Loucy (cell line): ENCODE data around the gene KRT35.

ENCODE experiments used
- H2AFZ ChIP-seq: fragments of 200-600 bp; sonication (generic); 2 replicates; pipeline ENCODE4 v1.6.0; 2016; ENCODE audit warnings: antibody characterized with exemption, mild to moderate bottlenecking, low read length, moderate library complexity
- H3F3A ChIP-seq: fragments of 200-600 bp; 2 replicates; pipeline ENCODE4 v1.6.0; 2016; ENCODE audit warnings: antibody characterized with exemption, low read depth, mild to moderate bottlenecking
- H3K27me3 ChIP-seq: fragments of 200-600 bp; sonication (generic); 2 replicates; pipeline ENCODE4 v1.6.1; 2014; ENCODE audit warnings: low read length, mild to moderate bottlenecking; ENCODE audit not compliant: insufficient read depth, poor library complexity, severe bottlenecking
- H3K36me3 ChIP-seq: fragments of 200-600 bp; sonication (generic); 2 replicates; pipeline ENCODE4 v1.6.1; 2016; ENCODE audit warnings: low read length; ENCODE audit not compliant: insufficient read depth
- H3K4me1 ChIP-seq: fragments of 200-600 bp; sonication (generic); 2 replicates; pipeline ENCODE4 v1.5.1; 2014; ENCODE audit warnings: low read length, mild to moderate bottlenecking; ENCODE audit not compliant: insufficient read depth, poor library complexity, severe bottlenecking
- H3K4me2 ChIP-seq: fragments of 200-600 bp; sonication (generic); 2 replicates; pipeline ENCODE4 v1.6.0; 2014; ENCODE audit warnings: antibody characterized with exemption, low read length, low read depth, mild to moderate bottlenecking; ENCODE audit not compliant: poor library complexity, severe bottlenecking
- H3K4me3 ChIP-seq: fragments of 200-600 bp; sonication (generic); 2 replicates; pipeline ENCODE4 v1.5.1; 2014; ENCODE audit warnings: low read length, mild to moderate bottlenecking, mixed read lengths; ENCODE audit not compliant: poor library complexity, severe bottlenecking
- H3K79me2 ChIP-seq: fragments of 200-600 bp; sonication (generic); 2 replicates; pipeline ENCODE4 v1.6.1; 2014; ENCODE audit warnings: low read length; ENCODE audit not compliant: insufficient read depth
- H3K9ac ChIP-seq: fragments of 200-600 bp; sonication (generic); 2 replicates; pipeline ENCODE4 v1.6.0; 2014; ENCODE audit warnings: mild to moderate bottlenecking, low read depth, low read length, moderate library complexity; ENCODE audit not compliant: poor library complexity, severe bottlenecking
- H3K9me2 ChIP-seq: fragments of 200-600 bp; sonication (generic); replicated peaks from 2 replicates; pipeline ENCODE4 v1.6.1; 2016; ENCODE audit warnings: low read depth, low read length, mixed read lengths
- H3K9me3 ChIP-seq: fragments of 200-600 bp; sonication (generic); 2 replicates; pipeline ENCODE4 v1.6.1; 2014; ENCODE audit warnings: mild to moderate bottlenecking, antibody characterized with exemption, low read length, low read depth; ENCODE audit not compliant: insufficient read depth
- H4K20me1 ChIP-seq: fragments of 200-600 bp; sonication (generic); 2 replicates; pipeline ENCODE4 v1.6.0; 2014; ENCODE audit warnings: antibody characterized with exemption, low read length, mild to moderate bottlenecking; ENCODE audit not compliant: insufficient read depth, poor library complexity, severe bottlenecking
- CTCF ChIP-seq: fragments of 200-600 bp; sonication (generic); conservative IDR thresholded peaks from 2 replicates; pipeline ENCODE4 v1.5.1; 2014; ENCODE audit warnings: mild to moderate bottlenecking, antibody characterized with exemption, low read length
- EZH2phosphoT487 ChIP-seq: fragments of 200-600 bp; IDR thresholded peaks from 2 replicates; pipeline ENCODE4 v1.6.1; 2018; ENCODE audit warnings: antibody characterized with exemption, mild to moderate bottlenecking, moderate library complexity, borderline replicate concordance

Gene KRT35

GRCh38 chr17:41480136-41480535 lies 815 bp downstream of the KRT35 start:
- H3K4me3 ChIP-seq: no peak overlapping the region
- H3K9me2 ChIP-seq: no peaks in the 10 kb centered on the region
- H3K9ac ChIP-seq: no peak overlapping the region
- H3K27me3 ChIP-seq: no peaks in the 10 kb centered on the region
- H3K4me2 ChIP-seq: no peak overlapping the region
- no peaks in the 10 kb centered on the region for H3K79me2 ChIP-seq
- no peaks in the 10 kb centered on the region for H3F3A ChIP-seq
- TF ChIP-seq CTCF (no peak), EZH2phosphoT487 (no peak)
- H4K20me1 ChIP-seq: no peaks in the 10 kb centered on the region
- no peak overlapping the region for H2AFZ ChIP-seq
- H3K4me1 ChIP-seq: no peaks in the 10 kb centered on the region
- no peaks in the 10 kb centered on the region for H3K36me3 ChIP-seq
- no peaks in the 10 kb centered on the region for H3K9me3 ChIP-seq

DNA sequence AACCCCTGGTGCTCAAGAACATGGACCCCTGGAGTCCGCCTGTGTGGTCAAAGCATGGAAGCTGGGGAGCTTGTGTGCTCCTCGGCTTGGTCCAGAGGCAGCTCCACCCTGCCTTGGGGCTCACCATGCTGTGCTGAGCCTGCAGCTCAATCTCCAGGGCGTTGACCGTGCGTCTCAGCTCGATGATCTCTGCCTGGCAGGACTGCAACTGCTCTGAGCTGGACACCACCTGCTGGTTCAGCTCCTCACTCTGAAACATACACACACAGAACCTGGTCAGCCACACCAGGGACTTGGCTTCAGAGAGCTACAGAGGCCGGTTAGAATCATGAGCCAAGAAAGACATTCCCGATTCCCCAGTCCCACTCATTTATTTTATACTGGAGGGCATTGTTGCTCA lies 2.7 kb downstream of the KRT35 start:
- no peaks in the 10 kb centered on the region for H3K9me3 ChIP-seq
- no peaks in the 10 kb centered on the region for H3K27me3 ChIP-seq
- TF ChIP-seq EZH2phosphoT487 (no peak), CTCF (no peak)

GRCh38 chr17:41476866-41477815 lies 3.8 kb downstream of the KRT35 start:
- H3K9ac ChIP-seq: no peak overlapping the region
- no peaks in the 10 kb centered on the region for H3K27me3 ChIP-seq
- H3K9me3 ChIP-seq: no peaks in the 10 kb centered on the region
- no peak overlapping the region for H3K4me2 ChIP-seq
- no peaks in the 10 kb centered on the region for H3K9me2 ChIP-seq
- no peaks in the 10 kb centered on the region for H4K20me1 ChIP-seq
- H3K4me3 ChIP-seq: no peak overlapping the region
- H3K4me1 ChIP-seq: no peaks in the 10 kb centered on the region
- H2AFZ ChIP-seq: no peak overlapping the region
- no peak for TF ChIP-seq CTCF
- TF ChIP-seq EZH2phosphoT487: no peak
- H3K79me2 ChIP-seq: no peaks in the 10 kb centered on the region
- H3K36me3 ChIP-seq: no peaks in the 10 kb centered on the region
- no peaks in the 10 kb centered on the region for H3F3A ChIP-seq

More for the DNA sequence above, 2.7 kb downstream of the KRT35 start:
- Histone ChIP-seq H3K4me2 (no peak overlapping the region), H3K4me3 (no peak overlapping the region), H3K79me2 (no peaks in the 10 kb centered on the region), H3K36me3 (no peaks in the 10 kb centered on the region), H4K20me1 (no peaks in the 10 kb centered on the region), H3F3A (no peaks in the 10 kb centered on the region), H3K9me2 (no peaks in the 10 kb centered on the region), H2AFZ (no peak overlapping the region), H3K4me1 (no peaks in the 10 kb centered on the region), H3K9ac (no peak overlapping the region)
